Neuron (in vitro differentiated cells): ENCODE measurements around the gene MPP3.
"Not testable (repeated sequence)": the region's sequence is repeated elsewhere in the genome, so short reads cannot be mapped to it uniquely, and the experiment has no call there.

ENCODE experiments used
- H2AFZ ChIP-seq: one replicate; pipeline ENCODE4 v1.6.1; 2013; ENCODE audit warnings: low read depth, mild to moderate bottlenecking, inconsistent platforms, low read length, moderate library complexity
- H3K27me3 ChIP-seq: one replicate; pipeline ENCODE4 v1.6.1; 2013; ENCODE audit warnings: low read length; ENCODE audit not compliant: insufficient read depth
- H3K36me3 ChIP-seq: one replicate; pipeline ENCODE4 v1.6.1; 2013; ENCODE audit warnings: low read length; ENCODE audit not compliant: insufficient read depth
- H3K4me1 ChIP-seq: one replicate; pipeline ENCODE4 v1.6.1; 2013; ENCODE audit warnings: low read length; ENCODE audit not compliant: insufficient read depth
- H3K4me3 ChIP-seq: 2 replicates; pipeline ENCODE4 v1.5.1; 2013; ENCODE audit warnings: mild to moderate bottlenecking, low read length, moderate library complexity
- H3K9me3 ChIP-seq: one replicate; pipeline ENCODE4 v1.6.1; 2013; ENCODE audit warnings: low read length

MPP3 gene

DNA sequence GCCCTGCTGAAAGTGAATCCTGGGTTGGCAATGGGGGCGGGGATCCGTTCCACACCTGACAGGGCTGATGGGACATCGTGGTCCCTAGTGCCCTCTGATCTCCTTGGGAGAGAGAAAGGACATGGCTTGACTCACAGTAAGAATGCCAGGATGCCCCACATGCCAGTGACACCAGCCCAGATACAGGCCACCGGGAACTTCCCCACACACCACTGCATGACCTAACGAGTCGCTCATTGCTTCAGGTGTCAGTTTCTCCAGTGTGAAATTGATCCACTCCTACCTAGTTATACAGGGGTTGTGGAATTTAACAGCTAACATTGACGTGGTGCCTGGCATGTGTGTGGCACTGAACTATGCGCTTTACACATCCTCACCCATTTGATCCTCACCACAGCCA is 21.6 kb upstream of the MPP3 start:
- Histone ChIP-seq H3K4me3 (no peak overlapping the region), H3K36me3 (no peaks in the 10 kb centered on the region), H3K9me3 (no peaks in the 10 kb centered on the region), H3K4me1 (peaks cover 4% of the 10 kb centered on the region), H2AFZ (no peak overlapping the region), H3K27me3 (peaks cover 10% of the 10 kb centered on the region)

DNA sequence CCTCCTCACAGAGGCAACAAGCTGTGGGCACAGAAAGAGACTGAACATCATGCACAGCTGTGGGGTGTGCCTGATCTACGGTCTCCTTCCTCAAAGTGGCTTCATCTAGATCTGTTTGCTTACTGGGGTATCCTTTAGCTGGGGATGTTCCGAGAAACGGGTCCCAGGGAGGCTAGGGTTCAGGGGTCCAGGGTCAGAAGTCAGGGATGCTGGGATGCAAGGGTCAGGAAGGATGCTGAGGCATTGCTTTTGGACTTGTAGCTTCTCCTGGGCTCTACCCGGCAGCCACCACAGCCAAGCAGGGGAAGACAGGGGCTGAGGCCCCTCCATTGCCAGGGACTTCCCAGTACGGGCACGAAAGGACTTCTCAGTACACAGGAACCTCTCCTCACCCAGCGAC is 20.6 kb upstream of the MPP3 start:
- H3K9me3 ChIP-seq, result no peaks in the 10 kb centered on the region
- no peak overlapping the region for H3K4me3 ChIP-seq
- peaks cover 7% of the 10 kb centered on the region for H3K27me3 ChIP-seq
- H3K36me3 ChIP-seq, result no peaks in the 10 kb centered on the region
- H2AFZ ChIP-seq, result no peak overlapping the region
- peaks cover 4% of the 10 kb centered on the region for H3K4me1 ChIP-seq

DNA sequence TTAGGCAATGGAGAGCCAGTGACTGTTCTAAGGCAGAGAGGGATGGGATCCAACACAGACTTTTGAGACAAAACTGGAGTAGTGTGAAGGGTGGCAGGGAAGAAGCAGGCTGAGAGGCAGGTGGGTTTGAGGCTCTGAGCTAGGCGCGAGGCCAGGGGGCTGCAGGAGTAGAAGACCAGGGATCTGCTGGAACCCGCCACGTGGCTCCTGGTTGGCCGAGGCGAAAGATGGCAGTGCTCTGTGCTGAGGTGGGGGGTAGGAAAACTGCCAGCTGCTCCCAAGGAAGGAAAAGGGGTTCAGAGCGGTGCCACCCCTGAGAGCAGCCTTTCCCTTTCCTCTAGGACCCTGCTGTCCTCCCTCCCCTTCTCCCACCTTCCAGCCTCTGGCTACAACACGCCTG is 19.6 kb upstream of the MPP3 start:
- H3K27me3 ChIP-seq, result peaks cover 7% of the 10 kb centered on the region
- no peak overlapping the region for H2AFZ ChIP-seq
- H3K4me1 ChIP-seq, result no peaks in the 10 kb centered on the region
- no peaks in the 10 kb centered on the region for H3K9me3 ChIP-seq
- H3K4me3 ChIP-seq, result no peak overlapping the region
- no peaks in the 10 kb centered on the region for H3K36me3 ChIP-seq

DNA sequence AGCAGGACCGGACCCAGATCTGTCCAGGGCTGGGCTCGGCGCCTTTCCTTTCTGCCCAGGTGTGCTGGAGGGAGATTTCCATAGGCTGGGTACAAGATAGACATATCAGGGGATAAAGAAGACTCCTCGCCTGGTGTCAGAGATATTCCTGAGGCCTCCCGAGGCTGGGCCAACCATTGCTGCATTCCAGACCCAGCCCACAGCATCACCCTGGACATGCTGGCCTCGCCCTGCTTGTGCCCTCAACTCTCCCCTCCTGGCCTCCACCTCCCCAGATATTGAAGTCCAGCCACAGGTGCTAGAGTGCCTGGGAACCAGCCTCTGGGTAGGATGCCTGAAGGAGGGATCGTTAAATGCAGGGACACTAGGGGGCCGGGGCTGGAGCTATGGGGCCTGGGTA is 16.2 kb upstream of the MPP3 start:
- Histone ChIP-seq H3K27me3 (no peaks in the 10 kb centered on the region), H3K9me3 (no peaks in the 10 kb centered on the region), H2AFZ (no peak overlapping the region)

DNA sequence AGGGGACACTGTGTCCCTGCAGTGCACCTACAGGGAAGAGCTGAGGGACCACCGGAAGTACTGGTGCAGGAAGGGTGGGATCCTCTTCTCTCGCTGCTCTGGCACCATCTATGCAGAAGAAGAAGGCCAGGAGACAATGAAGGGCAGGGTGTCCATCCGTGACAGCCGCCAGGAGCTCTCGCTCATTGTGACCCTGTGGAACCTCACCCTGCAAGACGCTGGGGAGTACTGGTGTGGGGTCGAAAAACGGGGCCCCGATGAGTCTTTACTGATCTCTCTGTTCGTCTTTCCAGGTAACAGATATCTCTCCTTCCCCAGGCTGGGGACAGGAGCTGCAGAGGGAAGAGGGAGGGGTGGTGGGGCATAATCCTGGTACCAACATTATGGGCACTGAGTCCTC is 15.7 kb upstream of the MPP3 start:
- H3K4me3 ChIP-seq, result no peak overlapping the region
- H3K36me3 ChIP-seq, result no peaks in the 10 kb centered on the region
- no peaks in the 10 kb centered on the region for H3K27me3 ChIP-seq
- no peaks in the 10 kb centered on the region for H3K4me1 ChIP-seq
- H2AFZ ChIP-seq, result no peak overlapping the region
- H3K9me3 ChIP-seq, result no peaks in the 10 kb centered on the region

More for the DNA sequence above, 16.2 kb upstream of the MPP3 start:
- Histone ChIP-seq H3K4me3 (no peak overlapping the region), H3K36me3 (no peaks in the 10 kb centered on the region), H3K4me1 (no peaks in the 10 kb centered on the region)

DNA sequence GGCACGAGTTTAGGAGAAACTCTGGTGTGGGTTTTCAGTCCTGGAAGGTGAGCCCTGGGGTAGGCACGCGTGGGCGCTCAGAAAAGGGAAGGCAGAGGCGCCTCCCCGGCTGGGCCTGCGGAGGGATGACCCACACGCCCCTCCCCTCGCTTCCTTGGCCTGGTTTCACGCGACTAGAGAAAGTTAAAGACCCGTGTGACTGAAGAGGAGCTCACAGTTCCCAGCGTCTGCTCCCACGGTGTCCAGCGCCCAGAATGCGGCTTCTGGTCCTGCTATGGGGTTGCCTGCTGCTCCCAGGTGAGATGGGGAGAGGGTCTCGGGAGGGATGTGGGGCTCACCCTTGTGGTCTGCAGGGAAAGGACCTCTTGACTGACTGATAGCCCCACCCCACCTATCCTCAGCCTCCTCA is 14.0 kb upstream of the MPP3 start, which contains the start of gene CD300LG:
CD300LG (plus strand) TSS at position 214 of the 409 bp plus-strand sequence; CDS start at position 255, 41 bp downstream.
- H3K4me3 ChIP-seq, result no peak within 1 kb of the TSS
- H3K9me3 ChIP-seq, result no peaks in the 10 kb centered on the region
- H3K27me3 ChIP-seq, result peaks cover 1% of the 10 kb centered on the region
- H3K4me1 ChIP-seq, result no peaks in the 10 kb centered on the region
- no peaks in the 10 kb centered on the region for H3K36me3 ChIP-seq
- H2AFZ ChIP-seq, result no peak within 1 kb of the TSS

DNA sequence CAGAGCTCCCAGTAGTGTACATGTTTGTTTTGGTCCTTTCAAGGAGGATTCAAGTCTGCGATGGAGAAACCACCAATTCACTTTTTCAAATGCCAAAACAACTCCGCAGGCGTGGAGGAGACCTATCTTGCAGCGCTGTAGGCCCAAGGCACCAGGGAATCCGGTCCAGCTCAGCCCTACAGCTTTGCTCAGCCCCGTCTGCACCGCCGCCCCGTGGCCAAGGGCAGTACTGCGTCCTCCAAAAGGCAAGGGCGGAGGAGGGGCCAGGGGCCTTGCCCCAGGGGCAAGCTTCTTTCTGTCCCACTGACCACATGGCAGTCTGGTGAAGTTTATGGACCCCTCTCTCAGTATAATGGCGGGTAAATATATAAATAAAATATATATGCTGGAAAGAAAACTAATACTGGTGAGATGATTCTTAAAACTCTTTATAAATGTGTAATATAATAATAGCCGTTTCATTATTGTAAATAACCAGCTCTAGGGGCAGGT is 13.3 kb upstream of the MPP3 start:
- Histone ChIP-seq H2AFZ (no peak overlapping the region), H3K27me3 (peaks cover 3% of the 10 kb centered on the region), H3K4me1 (no peaks in the 10 kb centered on the region), H3K4me3 (no peak overlapping the region), H3K36me3 (no peaks in the 10 kb centered on the region), H3K9me3 (no peaks in the 10 kb centered on the region)

DNA sequence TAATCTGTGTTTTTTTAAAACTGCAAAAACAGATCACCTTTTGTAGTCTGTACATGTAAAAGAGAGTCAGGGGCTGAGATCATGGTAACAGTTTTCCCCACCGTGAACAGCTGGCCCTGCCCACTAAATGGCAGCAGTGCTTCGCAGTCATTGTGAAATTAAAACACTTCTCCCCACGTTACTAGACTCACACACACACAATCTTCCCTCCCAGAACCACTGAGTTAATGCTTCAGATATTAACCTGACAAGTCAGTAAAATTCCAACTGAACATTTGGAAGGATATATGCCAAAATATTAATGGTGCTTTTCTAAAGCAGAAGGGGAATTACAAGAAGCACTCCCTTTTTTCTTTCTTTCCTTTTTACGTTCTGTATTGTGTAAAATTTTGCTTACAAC is 12.8 kb upstream of the MPP3 start:
- Histone ChIP-seq H3K27me3 (peaks cover 3% of the 10 kb centered on the region), H2AFZ (no peak overlapping the region), H3K4me1 (no peaks in the 10 kb centered on the region), H3K9me3 (no peaks in the 10 kb centered on the region), H3K4me3 (no peak overlapping the region), H3K36me3 (no peaks in the 10 kb centered on the region)

DNA sequence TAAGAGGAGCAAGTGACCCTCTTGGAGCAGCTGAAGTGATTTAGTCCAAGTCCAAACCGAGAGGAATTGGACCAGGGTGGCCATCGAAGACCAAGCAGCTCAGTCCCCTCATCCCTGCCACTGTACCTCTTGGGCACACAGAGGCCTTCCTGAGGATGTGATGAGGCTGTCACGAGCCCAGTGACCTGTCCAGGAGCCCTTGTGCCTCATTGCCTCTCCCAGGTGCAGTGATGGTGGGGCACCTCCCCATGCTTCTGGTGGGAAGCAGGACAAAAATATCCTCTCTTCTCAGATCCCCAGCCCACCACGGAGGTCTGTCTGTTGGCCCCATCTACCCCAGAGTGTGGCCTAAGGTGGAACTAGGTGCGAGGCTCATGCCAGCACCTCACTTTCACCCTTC is 11.3 kb upstream of the MPP3 start:
- no peak overlapping the region for H3K4me3 ChIP-seq
- no peak overlapping the region for H2AFZ ChIP-seq
- no peaks in the 10 kb centered on the region for H3K4me1 ChIP-seq
- no peaks in the 10 kb centered on the region for H3K9me3 ChIP-seq
- peaks cover 3% of the 10 kb centered on the region for H3K27me3 ChIP-seq
- no peaks in the 10 kb centered on the region for H3K36me3 ChIP-seq

DNA sequence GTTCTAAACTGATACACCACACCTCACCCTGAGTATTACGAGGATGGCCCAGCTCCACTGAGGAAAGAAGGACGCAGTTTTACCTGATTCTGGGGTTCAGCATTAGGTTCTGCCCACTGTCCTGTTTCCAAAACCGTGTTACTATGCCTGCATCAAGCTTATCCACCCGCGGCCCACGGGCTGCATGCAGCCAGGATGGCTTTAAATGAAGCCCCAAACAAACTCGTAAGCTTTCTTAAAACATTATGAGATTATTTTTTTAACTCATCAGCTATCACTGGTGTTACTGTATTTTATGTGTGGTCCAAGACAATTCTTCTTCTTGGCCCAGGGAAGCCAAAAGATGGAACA is 10.0 kb upstream of the MPP3 start:
- Histone ChIP-seq H3K4me3 (no peak overlapping the region), H2AFZ (no peak overlapping the region), H3K36me3 (no peaks in the 10 kb centered on the region), H3K4me1 (no peaks in the 10 kb centered on the region), H3K27me3 (peaks cover 3% of the 10 kb centered on the region), H3K9me3 (no peaks in the 10 kb centered on the region)

DNA sequence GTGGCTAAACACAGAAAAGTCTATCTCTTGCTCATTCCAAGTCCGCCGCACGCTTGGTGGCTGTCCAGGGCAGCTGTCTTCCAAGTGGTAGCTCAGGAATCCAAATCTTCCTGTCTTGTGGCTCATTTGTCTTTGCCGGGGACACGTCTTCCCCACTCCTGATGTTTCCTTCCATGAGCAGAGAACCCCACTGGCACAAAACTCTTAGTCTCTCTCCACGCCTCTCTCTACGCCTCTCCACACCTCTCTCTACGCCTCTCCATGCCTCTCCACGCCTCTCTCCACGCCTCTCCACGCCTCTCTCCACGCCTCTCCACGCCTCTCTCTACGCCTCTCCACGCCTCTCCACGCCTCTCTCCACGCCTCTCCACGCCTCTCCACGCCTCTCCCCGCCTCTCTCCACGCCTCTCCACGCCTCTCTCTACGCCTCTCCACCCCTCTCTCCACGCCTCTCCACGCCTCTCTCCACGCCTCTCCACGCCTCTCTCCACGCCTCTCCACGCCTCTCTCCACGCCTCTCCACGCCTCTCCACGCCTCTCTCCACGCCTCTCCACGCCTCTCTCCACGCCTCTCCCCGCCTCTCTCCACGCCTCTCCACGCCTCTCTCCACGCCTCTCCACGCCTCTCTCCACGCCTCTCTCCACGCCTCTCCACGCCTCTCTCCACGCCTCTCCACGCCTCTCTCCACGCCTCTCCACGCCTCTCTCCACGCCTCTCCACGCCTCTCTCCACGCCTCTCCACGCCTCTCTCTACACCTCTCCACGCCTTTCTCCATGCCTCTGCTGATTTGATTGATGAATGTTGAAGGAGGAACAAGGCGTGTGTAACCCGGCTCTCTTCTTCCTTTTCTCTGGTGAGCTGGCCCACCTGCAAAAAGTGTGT is 9.4 kb upstream of the MPP3 start:
- not testable (repeated sequence) for H3K4me1 ChIP-seq, H3K4me3 ChIP-seq, H3K27me3 ChIP-seq, H3K36me3 ChIP-seq, H2AFZ ChIP-seq, H3K9me3 ChIP-seq

DNA sequence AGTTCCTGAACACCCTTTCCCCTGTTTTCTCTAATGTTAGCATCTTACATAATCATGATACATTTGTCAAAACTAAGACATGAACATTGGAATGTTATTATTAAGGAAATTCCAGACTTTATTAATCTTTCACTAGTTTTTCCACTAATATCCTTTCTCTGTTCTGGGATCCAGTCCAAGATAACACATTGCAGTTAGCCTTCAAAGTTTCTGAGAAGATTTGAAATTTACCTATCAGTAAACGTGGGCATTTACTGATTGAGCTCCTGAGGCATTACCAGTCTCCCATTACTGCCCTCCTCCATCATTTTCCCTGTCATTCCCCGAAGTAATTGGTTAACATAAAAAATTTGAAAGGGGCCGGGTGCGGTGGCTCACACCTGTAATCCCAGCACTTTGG is 8.3 kb upstream of the MPP3 start:
- no peak overlapping the region for H3K4me3 ChIP-seq
- peaks cover 3% of the 10 kb centered on the region for H3K27me3 ChIP-seq
- H3K4me1 ChIP-seq, result no peaks in the 10 kb centered on the region
- no peaks in the 10 kb centered on the region for H3K9me3 ChIP-seq
- H3K36me3 ChIP-seq, result no peaks in the 10 kb centered on the region
- H2AFZ ChIP-seq, result no peak overlapping the region

DNA sequence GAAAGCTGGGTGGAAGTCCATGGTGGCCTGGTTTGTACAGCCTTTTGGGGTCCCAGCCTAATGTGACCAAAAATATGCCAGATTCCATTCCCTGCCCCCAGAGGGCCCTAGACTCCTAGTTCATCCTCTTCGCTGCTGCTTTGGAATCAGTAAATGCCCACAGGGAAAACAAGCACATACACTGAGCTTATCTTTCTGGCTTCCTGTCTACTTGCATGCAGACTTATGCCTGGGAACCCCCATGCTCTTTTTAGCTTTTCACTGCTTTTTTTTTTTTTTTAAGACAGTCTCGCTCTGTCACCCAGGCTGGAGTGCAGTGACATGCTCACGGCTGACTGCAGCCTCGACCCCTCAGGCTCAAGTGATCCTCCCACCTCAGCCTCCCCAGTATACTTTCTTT is 7.9 kb upstream of the MPP3 start:
- Histone ChIP-seq H3K36me3 (no peaks in the 10 kb centered on the region), H3K4me1 (no peaks in the 10 kb centered on the region), H3K9me3 (no peaks in the 10 kb centered on the region), H2AFZ (no peak overlapping the region), H3K4me3 (no peak overlapping the region), H3K27me3 (peaks cover 3% of the 10 kb centered on the region)

DNA sequence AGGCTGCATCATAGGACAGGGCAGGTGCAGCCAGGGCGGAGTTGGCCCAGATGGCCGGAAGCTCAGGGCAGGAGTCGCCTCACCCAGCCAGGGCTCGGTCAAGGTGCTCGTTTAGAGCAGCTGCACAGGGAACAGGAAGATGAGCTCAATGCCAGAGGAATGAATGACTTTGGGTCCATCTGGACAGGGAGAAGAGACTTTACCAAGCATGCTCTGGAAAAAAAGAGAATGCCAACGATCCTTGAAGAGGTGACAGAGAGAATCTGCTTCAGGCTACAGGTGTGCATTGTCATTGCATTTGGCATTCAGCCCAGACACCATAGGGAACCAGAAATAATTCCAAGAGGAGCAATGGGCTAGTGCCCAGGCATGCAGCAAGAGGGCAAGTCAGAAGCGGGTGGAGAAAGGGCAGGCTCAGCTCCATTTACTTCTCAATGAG is 6.7 kb upstream of the MPP3 start:
- no peaks in the 10 kb centered on the region for H3K4me1 ChIP-seq
- H2AFZ ChIP-seq, result no peak overlapping the region
- H3K36me3 ChIP-seq, result no peaks in the 10 kb centered on the region
- no peak overlapping the region for H3K4me3 ChIP-seq
- no peaks in the 10 kb centered on the region for H3K9me3 ChIP-seq
- peaks cover 3% of the 10 kb centered on the region for H3K27me3 ChIP-seq
